Activated CD8-positive, alpha-beta memory T cell treated with anti-CD3 and anti-CD28 coated beads, Interleukin-2, amount 50 U/mL, for 24 hours (primary cell): ENCODE measurements around the gene RNASE4.
"Not testable (repeated sequence)": the region's sequence is repeated elsewhere in the genome, so short reads cannot be mapped to it uniquely, and the experiment has no call there.

Source experiments
- DNase-seq: peaks from one replicate; pipeline ENCODE4 v3.0.0-alpha.2; 2020; ENCODE audit errors: extremely low read depth

Gene RNASE4, protein sequence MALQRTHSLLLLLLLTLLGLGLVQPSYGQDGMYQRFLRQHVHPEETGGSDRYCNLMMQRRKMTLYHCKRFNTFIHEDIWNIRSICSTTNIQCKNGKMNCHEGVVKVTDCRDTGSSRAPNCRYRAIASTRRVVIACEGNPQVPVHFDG

DNA sequence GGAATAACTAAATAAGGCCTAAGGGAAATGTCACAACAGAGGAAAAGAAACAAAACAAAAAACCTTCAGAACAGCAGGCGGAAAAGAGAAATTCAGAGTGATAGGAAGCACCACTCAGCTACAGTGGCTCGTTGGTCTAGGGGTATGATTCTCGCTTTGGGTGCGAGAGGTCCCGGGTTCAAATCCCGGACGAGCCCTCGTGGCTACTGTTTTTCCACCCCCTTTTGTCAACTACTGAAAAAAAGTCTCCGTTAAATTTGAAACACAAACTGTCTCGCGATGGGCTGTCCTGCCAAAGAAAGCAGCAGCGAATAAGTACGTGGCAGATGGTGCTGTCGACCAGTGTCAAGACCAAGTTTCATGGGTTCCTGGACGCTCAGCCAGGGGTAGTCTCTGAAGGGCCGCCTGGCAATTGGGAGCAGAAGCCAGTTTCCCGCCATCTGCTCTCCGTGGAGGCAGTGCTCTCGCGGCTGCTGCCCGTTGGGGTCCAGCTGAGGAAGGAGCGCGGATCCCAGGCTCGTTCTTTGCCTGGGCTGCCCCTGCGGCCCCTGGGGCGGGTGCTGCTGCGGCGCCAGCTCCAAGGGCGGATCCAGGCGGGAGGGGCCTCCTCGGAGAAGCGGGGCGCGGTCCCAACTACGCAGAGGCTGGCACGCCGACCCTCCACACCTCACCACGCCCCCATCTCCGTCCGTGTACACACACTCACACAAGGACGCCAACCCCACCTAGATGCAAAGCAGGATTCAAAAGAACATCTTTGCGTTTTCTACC is at the start of gene RNASE4:
TSS of gene RNASE4 (plus strand) at position 670 of the 771 bp plus-strand sequence. CDS start 14,812 bp downstream, outside the sequence.
- peak; percentile 65 for DNase-seq

DNA sequence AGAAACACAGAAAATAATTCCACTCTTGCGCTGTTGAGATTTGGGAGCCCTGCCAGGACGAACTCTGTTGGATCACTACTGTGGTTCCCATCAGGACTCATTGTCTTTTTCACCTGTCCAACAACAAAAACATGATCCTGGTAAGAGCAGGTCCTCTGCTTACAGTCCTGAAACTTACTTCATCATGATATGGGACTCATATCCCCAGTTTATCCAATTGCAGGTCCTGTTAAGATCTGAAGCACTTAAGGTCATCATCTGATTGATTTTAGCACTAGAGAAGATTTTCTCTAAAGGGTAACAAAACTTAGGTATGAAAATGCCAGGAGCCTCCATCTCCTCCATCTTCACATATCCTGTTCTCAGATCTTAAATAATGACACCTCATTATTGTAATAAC is 42.8 kb upstream of the RNASE4 start, which contains the start of gene OR6S1:
TSS of gene OR6S1 (minus strand) at position 101 of the 400 bp plus-strand sequence. CDS start at position 101, 0 bp downstream.
- no peak for DNase-seq

DNA sequence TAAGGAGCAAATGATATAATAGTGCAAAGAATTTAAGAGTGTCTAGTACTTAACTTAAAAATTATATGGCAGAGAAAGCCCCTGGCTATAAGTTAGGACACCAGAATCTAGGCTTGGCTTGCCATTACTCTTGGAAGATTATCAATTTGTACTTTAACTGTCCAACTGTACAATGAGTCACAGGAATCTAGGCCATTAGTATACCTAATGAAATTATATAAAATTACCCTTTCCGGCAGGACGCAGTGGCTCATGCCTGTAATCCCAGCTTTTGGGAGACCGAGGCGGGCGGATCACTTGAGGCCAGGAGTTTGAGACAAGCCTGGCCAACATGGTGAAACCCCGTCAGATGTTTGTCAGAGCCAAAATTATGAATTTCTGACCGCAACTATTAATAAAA is 42.2 kb upstream of the RNASE4 start:
- no peak for DNase-seq

DNA sequence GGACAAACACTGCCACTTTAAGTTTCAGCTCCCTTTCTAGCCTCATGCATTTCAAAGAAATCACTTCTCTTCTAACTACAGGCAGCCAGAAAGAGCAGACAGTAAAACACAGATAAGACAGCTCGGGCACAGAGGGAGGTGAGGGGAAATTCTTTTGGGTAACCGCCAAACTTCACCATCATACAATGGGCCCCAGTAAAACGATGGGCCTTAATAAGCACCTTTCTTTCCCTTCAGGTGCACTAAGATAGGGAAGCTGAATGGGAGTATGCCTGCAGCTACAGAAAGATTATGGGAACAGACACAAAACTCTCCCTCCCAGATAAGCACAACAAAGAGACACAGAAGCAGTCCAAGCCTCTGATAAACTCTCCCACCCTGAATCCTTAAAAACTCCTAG is 41.6 kb upstream of the RNASE4 start:
- not testable (repeated sequence) for DNase-seq

DNA sequence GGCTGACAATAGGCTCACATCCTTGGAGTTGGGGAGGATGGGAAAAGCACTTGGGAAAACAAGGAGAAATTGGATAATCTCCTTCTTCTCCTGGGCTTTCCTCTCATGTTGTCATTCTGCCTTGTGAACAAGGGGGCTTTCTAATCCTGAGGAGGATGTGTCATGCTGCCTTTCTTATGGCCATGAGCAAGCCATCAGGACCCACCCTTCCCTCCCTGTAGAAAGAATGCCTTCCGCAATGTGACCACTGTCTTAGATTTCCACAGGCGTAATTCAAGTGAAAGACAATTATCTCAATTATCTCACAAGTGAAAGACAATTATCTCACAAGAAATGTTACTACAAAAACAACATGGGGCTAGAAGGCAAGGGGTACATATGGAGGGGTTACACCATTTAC is 39.8 kb upstream of the RNASE4 start:
- DNase-seq = no peak

DNA sequence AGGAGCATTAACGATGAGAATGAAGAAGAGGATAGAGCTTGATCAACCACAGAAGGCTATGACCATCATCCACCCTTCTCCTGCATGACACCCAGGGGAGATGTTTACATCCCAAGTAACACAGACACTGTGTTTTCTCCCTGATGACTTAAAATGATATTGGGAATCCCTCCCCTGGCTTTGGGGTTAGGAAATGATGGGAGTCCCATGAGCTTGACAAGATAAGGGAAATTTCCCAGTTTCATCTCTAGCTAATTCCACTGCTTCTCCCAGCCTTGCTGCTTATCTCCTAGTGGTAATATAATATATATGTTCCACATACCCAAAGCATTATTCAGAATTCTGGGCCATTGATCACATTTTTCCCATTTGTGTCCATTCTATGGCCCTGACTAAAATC is 38.9 kb upstream of the RNASE4 start:
- no peak for DNase-seq

DNA sequence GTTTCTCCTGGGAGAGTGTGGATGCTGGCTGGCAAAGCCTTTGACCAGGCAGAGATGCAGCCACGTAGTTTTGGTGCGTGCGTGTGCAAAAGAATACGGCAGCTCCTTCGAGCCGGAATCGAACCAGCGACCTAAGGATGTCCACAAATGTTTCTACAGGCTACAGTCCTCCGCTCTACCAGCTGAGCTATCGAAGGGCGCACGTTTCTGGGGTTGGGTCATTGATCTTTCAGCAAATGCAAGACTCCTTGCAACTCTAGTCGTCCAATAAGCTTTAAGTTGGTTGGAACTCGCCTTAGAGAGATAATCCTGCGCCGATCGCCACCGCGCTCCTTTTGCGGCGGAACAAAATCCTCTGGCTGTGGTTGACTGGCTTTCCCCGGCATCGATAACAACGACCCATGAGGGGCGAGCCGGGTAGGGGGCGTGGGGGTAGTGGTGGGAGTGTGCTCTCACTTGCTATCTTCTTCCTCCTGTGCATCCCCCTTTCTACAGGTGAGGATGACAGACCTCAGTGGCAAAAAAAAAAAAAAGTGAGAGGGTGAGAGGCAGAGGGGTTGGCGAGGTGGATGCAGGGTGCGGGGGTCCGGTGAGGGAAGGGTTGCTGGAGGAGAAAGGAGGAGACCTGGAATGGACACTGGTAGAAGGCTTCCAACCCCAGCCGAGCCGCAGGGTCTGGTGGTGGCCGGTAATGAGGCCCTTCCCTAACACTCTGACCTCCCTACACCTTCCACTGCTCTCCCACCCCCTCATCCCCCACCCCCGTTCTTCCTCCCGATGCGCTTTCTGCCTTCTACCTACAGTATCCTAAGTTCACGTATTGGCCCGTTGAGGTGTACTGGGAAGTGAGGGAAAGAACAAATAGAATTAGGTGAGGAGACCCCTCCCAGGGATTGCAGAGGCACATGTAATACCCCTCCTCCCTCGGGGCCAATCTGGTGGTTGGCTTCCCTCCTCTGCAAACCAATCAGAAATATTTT is 31.1 kb upstream of the RNASE4 start:
- no peak for DNase-seq

DNA sequence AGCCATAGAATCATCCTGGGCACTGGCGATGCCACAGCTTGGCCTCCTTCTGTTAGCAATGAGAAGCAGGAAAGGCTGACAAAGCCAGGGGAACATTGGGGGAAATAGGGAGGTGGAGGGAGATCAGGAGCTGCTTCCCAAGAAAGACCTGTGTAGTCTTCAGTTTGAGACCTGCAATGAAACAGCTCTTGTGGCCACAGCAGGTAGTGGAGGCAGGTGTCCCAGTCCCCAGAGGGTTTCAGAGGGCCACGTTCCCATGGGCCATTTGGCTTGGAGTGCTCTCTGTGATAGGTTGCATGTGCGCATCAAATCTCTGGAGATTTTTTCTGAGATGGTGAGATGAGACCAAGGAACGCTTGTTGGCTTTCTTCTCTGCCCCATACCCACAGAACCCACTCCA is 28.5 kb upstream of the RNASE4 start:
- DNase-seq = no peak

DNA sequence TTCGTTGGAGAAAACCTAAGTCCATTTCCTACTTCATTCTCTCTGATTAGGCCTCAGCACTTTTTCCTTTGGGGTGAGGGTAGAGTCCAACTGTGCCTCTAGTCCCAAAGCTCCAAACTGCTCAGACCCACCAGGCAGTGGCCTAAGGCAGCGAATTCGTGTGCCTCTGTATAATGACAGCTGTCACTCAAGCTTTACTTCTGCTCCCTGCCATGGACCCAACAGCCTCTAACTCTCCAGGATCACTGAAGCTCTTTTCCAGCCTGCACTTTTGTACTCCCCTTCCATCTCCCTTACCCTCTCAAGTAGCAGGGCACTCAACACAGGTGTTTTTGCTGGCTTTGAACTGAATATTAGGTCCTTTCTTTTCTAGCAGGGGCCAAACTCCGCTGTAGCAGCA is 28.1 kb upstream of the RNASE4 start:
- DNase-seq = no peak

DNA sequence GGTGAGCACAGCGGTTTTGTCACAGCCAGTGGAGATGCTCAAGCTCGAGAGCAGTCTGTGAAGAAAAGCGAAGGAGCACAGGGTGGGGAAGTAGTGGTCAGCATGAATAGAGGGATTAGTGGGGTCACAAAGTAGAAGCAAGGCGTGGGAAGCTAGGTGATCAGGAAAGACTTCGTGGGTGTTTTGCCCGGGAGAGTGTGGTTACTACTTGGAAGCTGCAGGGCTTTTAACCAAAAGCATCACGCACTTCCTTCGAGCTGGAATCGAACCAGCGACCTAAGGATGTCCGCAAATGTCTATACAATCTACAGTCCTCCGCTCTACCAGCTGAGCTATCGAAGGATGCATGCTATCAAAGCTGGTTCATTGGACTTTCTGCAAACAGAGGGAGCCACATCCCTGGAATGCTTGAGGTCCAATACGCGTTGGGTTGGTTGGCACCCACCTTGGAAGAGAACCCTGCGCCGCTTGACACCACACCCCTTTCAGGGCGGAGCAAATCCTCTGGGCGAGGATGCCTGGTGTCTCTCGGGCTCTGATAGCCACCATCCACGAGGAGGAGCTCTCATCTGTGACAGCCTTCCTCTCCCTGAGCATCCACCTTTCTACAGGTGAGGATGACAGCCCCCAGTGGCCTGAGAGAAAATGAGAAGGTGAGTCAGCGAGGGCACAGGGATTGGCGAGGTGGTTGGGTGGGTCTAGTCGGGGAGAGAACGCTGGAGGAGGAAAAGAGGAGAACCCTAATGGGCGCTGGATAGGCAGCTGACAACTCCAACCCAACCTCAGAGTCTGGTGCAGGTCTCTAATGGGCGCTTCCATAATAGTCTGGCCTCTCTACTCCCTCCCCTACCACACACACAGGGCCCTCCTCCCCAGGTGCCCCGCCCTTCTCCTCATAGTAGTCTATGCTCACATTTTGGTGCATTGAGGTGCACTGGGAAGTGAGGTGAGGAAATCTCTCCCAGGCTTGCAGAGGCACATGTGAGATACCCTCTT is 26.8 kb upstream of the RNASE4 start:
- DNase-seq = no peak

DNA sequence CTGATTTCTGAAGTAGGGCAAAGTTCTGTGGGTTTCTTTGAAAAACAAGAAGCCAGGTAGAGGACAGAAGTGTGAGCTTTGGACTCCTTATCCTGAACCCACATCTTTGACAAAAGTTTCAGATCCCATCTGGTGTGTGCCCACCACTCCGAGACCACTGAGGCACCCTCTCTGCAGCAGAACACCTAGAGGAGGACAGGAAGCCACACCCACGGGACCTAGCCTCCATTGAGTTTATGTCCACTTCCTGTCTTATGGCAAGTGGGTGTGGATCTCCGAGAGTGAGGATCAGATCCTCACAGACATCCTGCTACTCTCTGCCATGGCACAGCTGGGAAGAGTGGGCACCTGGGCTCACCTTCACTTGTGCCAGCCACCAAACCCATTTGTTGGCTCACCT is 26.1 kb upstream of the RNASE4 start:
- DNase-seq = no peak

DNA sequence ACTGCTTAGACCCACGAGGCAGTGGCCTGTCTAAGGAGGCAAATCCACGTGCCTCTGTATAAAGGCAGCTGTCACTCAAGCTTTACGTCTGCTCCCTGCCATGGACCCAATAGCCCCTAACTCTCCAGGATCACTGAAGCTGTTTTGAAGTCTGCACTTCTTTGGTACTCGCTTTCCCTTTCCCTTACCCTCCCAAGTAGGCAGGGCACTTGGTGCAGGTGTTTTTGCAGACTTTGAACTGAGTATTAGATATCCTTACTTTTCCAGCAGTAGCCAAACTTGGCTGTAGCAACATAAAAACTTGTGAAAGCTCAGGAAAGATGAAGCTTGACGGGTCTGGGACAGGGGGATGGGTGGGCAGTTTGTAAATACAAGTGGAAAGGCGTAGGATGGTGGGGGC is 25.0 kb upstream of the RNASE4 start:
- DNase-seq = no peak

DNA sequence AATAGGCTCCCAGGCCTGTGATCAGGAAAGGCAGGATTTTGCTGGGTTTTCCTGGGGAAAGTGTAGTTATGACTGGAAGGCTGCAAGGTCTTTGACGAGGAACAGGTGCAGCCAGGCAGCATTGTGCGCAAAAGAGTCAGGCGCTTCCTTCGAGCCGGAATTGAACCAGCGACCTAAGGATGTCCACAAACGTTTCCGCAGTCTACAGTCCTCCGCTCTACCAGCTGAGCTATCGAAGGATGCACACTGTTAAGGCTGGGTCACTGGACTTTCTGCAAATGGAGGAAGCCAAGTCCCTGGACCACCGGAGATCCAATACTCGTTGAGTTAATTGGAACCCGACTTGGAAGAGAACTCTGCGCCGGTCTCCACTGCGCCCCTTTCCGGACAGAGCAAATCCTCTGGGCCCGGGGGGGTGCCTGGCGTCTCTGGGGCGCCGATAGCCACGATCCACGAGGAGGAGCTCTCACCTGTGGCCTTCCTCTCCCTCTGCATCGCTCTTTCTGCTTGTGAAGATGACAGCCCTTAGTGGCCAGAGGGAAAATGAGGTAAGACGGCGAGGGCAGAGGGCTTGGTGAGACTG is 24.5 kb upstream of the RNASE4 start:
- DNase-seq = no peak

DNA sequence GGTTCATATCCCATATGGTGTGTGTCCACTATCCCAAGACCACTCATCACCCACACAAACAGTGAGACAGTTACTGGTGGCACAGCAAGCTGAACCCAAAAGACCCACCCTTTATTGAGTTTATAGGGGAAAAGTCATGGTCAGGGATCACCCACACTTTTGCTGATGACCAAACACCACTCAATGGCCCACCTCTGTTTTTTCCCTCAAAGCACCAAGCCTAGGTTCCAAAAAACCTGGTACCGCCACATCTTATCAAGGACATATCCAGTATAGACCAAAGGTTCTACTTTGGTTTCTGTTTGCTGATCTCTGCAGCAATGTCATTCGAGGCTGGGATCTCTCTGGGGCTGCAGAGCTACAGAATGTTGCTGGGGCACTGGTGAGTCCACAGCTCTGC is 23.2 kb upstream of the RNASE4 start:
- DNase-seq = no peak

DNA sequence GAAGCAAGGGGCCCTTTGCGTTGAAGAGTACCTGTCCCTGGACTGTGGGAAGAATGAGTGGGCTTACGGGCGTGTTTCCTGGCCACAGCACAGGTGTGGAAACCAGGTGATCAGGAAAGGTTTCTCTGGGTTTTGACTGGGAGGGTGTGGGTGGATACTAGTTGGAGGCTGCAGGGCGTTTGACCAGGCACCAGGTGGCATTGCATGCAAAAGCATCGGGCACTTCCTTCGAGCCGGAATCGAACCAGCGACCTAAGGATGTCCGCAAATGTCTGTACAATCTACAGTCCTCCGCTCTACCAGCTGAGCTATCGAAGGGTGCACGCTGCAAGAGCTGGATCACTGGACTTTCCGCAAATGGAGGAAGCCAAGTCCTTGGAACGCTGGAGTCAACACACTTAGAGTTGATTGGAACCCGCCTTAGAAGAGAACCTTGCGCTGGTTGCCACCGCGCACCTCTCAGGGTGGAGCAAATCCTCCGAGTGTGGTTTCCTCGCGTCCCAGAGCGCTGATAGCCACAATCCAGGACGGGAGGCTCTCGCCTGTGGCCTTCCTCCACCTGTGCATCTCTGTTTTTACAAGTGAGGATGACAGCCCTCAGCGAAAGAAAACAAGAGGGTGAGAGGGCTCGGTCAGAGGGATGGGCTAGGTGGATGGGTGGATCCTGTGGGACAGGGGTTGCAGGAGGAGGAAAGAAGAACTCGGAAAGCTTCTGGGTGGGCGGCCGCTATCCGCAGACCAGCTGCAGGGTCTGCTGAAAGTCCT is 21.2 kb upstream of the RNASE4 start:
- peak; percentile 70 for DNase-seq

DNA sequence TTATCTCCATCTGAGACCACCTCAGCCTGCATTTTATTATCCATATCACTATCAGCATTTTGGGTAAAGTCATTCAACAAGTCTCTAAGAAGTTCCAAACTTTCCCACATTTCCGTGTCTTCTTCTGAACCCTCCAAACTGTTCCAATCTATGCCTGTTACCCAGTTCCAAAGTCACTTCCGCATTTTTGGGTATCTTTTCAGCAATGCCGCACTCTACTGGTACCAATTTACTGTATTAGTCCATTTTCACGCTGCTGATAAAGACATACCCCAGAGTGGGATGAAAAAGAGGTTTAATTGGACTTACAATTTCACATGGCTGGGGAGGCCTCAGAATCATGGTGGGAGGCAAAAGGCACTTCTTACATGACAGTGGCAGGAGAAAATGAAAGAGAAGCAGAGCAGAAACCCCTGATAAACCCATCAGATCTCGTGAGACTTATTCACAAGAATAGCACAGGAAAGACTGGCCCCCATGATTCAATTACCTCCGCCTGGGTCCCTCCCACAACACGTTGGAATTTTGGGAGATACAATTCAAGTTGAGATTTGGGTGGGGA is 17.9 kb upstream of the RNASE4 start:
- DNase-seq = not testable (repeated sequence)

DNA sequence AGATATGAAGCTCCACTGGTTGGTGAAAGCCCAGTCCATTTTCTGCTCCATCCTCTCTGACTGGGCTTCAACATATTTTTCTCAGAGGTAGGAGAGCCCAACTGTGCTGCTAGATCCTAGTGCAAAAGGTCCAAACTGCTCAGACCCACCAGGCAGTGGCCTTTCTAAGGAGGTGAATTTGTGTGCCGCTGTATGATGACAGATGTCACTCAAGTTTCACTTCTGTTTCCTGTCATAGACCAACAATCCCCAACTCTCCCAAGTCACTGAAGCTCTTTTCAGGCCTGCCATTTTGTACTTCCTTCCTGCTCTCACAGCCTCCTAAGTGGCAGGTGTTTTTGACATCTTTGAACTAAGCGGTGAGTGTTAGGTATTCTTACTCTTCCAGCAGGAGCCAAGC is 16.4 kb upstream of the RNASE4 start:
- DNase-seq = no peak

DNA sequence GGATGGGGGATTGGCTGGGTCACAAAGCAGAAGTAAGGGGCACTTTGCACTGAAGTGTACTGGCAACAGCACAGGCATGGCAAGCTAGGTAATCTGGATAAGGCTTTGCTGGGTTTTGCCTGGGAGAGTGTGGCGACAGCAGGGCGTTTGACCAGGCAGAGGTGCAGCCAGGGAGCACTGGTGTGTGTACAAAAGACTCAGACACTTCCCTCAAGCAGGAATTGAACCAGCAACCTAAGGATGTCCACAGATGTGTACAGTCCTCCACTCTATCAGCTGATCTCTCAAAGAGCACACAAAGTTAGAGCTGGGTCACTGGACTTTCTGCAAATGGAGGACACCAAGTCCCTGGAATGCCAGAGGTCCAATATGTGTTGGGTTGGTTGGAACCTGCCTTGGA is 15.4 kb upstream of the RNASE4 start:
- no peak for DNase-seq

DNA sequence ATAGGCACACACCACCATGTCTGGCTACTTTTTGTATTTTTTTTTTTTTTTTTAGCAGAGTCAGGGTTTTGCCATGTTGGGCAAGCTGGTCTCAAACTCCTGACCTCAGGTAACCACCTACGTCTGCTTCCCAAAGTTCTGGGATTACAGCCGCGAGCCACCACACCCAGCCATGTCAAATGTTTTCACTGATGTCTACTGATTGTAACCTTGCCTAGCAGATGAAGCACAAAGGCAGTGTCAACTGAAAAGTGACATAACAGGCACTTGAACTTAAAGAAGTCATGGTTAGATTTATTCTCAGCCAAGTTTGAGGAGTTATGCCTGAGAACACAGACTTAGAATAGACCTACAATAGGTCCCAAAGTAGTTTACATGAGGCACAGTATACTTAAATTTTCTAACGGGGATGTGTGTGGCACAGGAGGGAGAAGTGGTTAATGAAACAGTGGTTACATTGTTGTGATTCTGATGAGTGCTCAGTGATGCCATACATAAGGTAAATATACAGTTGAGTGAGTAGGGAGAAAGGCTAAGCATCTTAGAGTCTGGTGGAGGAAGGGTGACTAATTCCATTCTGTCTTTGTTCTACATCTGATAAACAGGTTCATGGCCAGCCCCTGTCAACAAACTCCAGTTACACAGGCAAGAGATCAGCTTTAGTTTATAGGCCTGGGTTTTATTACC is 12.6 kb upstream of the RNASE4 start:
- DNase-seq = no peak
